GM18907 (cell line): ENCODE data around the gene TUT1.
"Not testable (repeated sequence)": the region's sequence is repeated elsewhere in the genome, so short reads cannot be mapped to it uniquely, and the experiment has no call there.

Experiments used
- ATAC-seq: cut with Tn5 transposase; IDR thresholded peaks from one replicate; pipeline ENCODE4 v1.9.1; 2021; ENCODE audit warnings: mild to moderate bottlenecking, moderate library complexity; ENCODE audit not compliant: unreplicated experiment

Gene TUT1

GRCh38 chr11:62556875-62557631, 34.3 kb downstream of the TUT1 start:
- peak; percentile 24 for ATAC-seq

DNA sequence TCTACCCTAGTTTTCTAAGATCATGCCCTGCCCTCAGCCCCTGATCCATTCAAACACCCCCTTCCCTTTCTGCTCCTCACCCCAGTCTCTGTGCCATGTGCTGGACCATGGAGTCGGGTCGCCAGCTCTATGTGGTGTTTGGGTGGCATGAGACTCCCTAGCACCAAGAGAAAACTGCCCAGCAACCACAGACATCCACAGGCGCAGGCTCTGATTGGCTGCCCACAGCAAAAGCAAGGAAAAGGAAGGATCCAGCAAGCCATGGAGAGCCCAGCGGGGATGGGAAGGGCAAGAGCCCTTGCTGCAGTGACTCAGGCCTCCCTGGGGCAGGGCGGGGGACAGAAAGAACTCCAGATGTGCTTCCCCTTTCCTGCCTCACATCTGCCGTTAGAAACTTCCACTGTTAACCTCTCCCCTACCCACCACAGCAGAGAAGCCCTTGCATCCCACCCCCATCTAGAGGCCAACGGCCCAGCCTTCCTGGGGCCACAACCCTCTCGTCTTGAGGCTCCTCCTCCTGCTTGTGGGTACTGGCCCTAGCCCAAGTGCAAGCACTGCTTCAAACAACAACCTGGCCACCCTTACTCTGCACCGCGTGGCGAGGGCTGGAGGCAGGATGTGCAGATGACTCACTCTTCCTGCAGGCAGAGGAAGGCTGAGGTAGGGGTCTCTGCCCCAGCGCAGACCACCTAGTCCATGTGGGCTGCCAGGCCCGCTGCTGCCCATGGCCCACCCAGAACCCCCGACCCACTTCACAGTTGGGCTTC, 35.0 kb downstream of the TUT1 start:
- ATAC-seq = peak; percentile 47

DNA sequence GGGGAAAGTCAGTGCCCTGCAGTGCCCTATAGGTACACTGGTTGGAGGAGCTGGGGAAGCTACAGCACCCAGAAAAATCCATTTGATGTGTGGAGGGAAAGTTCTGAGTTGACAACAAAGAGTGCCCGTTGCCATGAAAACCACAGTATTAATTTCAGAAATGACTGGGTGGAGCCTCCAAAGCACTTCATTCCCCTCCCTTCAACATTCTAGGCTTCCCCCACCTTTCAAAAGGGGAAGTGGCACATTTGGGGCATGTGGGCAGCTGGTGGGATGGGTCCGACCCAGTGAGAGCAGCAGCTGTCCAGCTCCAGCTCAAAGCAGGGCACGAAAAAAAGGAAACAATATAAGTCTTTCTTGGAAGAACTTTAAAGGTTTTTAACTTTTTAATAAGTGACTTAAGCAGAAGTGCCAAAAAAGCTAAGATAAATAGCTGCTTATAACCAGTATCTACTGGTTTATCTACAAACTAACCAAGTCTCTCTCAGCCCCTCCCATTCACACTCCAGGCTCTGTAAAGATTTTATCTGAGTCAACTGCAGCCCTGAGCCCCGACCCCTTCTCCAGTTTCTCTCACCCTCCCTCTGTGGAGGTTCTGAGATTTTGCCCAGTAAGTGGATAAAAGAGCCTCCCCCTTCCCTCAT, 35.7 kb downstream of the TUT1 start:
- ATAC-seq = peak; percentile 43

- no peak for ATAC-seq
Observed at GRCh38 chr11:62554387-62555167, 36.7 kb downstream of the TUT1 start.

- ATAC-seq = no peak
Observed at GRCh38 chr11:62553839-62554361, 37.4 kb downstream of the TUT1 start.

- no peak for ATAC-seq
Observed at GRCh38 chr11:62553080-62553838, 38.1 kb downstream of the TUT1 start.

DNA sequence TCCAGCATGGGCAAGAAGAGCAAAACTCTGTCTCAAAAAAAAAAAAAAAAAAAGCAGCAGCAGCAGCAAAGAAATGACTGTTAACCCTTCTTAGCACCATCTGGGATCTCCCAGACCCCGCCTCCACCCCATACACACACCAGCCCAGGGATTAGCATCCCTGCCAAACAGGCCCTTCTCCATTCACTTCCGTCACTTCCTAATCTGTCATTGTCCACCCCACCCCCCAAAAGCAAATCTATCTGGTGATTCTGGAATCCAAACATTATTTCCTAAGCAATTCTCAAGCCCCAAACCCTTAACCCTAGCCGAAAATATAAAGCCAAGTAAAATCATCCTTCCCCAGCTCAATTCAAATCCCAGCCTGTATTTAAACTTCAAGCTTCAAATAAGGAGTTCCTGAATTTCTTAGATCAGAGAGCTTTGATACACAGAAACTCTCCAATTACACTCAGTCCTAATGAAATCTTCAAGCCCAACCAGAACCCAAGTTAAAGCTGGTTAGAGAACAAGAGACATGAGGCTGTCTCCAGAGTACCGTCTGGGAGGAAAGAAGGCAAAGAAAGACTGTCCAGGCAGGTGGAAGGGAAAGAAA, 38.7 kb downstream of the TUT1 start:
- ATAC-seq = no peak

- not testable (repeated sequence) for ATAC-seq
Observed at GRCh38 chr11:62550478-62550877, 40.8 kb downstream of the TUT1 start.

DNA sequence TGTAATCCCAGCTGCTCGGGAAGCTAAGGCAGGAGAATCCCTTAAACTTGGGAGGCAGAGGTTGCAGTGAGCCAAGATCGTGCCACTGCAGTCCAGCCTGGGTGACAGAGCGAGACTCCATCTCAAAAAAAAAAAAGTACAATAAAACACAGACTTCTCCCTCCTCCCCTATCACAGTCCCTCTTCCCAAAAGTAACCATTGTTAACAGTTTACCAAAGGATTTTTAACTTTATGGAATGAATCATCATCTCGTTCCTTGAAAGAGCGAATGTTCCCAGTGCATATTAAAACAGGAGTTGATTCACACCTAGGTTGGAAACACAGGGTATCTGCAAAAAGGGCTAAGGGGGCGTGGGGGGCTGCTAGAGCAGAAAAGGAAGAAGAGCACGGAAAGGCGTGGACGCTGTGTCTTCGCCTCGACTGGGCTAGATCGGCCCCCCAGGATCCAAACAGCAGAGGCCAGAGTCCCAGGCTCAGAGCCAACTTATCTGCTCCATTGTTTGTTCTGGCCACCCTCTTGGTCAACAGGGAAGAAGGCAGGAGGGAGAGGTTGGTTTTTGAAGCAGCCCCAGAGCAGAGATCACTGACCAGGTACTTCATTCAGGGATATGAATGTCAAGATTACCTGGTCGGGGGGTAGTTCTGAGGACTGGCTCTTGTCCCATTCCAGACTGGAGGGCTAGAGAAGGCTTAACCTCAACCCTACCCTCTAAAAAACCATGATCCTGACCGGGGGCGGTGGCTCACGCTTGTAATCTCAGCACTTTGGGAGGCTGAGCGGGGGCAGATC, 42.6 kb downstream of the TUT1 start:
- no peak for ATAC-seq

DNA sequence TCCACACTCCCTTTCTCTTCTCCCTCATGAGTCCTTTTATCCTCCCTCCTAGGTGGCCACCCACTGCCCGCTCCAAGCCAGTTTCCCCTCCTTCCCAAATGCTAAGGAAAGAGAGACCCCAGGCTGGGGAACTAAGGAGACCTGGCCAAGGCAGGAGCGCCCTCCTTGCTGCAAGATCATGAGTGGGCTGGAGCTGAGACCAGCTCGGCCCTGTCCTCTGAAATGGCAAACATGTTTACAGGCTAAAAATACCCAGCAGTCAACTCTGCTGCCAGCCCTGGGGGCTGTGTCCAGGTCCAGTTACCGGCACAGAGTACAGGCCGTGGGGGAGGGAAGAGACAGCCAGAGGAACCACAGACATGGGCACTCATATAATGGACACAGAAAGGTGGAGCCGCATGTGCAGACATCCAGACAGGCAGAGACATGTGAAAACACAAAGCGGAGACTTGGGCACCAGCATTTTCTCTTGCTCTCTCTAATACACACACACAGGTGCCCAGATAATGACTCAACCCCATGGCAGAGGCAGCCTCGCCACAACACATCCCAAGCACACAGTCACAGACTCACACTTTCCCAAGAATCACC, 43.5 kb downstream of the TUT1 start:
- no peak for ATAC-seq

DNA sequence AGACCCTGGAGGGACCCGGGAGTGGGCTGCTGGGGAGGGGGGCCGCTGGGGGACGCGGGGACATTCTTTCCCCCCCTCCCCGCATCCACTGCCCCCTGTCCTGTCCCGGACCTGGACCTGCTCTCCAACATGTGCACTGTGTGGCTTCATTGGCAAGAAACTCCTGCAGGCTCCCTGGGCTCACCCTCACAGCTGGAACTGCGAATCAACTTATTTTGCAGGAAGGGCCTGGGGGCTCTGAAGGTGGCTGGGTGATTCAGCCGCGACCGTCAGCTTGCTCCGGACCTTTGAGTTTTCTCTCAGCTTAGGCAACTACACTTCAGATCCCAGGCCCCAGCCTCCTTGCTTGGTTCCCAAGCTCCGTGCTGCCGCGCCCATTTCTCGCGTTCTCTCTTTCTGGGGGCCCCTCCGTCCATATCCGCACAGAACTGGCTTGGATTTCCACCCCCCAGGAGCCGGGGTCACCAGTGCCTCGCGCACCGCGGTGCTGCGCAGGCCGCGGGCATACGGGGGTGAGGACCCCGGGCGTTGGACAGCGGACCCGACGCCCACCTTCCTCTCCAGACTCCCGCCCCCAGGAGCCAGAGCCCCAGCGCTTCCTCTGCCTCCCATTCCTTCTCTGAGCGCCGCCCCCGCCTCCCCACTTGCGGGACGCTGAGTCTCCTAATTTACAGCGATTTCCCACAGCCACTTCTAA, 44.2 kb downstream of the TUT1 start:
- ATAC-seq = no peak

DNA sequence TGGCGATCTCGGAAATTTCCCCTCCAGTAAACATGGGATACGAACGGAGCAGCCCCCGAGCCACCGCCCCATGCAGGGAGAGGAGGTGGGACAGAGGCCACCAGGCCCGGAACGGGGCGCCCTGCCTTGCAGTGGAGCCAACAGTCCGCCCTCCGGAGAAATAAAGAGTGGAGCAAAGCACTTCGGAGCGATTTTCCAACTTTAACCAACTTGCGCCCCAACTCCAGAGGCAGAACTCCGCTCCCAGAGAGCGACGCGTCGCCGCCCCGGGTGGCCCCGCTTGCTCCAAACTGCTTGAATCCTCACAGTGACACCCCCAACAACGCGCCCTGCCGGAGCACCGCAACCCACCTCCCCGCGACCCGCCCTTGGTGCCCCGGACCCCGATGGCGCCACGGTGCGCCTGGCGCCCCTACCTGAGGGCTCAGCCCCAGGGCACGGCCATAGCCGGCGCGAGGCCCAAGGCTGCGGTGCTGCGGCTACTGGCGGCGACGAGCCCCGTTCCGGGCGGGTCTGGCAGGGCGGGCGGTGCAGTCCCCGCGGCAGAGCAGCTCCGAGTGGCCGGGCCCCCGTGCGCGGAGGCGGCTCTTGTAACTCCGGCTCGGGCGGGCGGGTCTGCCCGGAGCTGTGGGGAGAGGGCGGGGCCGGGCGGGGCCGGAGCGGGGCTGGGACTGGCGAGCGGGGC, 44.9 kb downstream of the TUT1 start, which contains the start of gene AHNAK:
Gene AHNAK, minus strand, starts transcription at position 563 of the 685 bp plus-strand sequence. CDS start 10,708 bp downstream, outside the sequence.
- no peak for ATAC-seq

DNA sequence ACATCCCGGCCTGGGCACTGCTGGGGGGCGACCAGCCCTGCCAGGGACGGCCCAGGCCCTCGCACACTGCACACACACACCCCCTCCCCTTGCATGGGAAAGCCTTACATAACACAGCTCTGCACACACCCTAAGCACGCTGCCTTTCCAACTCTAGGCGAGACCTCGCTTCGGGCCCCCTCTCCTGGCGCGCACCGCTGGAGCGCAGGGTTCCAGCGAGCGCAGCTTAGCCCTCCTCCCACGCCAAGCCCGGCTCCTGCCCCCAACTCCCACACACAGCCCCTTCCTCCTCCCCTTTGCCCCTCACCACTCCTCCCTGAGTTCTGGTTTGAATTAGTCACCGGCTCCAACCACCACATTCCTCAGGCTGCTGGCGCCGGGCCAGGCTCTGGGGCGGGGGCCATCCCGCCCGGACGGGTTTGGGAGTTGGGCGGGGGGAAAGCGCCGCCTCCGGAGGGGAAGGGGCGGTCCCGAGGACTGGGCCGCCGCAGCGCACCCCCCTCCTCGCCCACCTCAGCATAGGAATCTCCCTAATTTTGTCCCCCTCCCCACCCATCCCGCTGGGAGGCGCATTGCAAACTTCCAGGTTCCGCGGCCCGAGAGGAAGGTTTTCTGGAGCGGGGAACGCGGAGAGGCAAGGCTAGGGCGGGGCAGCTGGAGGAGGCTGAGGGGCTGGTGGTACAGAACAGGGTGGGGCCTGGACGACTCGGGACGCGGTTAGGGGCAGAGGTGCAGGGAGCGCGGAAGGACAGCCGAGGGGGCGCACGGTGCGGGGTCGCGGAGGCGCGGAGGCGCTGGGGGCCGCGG, 45.7 kb downstream of the TUT1 start:
- ATAC-seq = no peak

DNA sequence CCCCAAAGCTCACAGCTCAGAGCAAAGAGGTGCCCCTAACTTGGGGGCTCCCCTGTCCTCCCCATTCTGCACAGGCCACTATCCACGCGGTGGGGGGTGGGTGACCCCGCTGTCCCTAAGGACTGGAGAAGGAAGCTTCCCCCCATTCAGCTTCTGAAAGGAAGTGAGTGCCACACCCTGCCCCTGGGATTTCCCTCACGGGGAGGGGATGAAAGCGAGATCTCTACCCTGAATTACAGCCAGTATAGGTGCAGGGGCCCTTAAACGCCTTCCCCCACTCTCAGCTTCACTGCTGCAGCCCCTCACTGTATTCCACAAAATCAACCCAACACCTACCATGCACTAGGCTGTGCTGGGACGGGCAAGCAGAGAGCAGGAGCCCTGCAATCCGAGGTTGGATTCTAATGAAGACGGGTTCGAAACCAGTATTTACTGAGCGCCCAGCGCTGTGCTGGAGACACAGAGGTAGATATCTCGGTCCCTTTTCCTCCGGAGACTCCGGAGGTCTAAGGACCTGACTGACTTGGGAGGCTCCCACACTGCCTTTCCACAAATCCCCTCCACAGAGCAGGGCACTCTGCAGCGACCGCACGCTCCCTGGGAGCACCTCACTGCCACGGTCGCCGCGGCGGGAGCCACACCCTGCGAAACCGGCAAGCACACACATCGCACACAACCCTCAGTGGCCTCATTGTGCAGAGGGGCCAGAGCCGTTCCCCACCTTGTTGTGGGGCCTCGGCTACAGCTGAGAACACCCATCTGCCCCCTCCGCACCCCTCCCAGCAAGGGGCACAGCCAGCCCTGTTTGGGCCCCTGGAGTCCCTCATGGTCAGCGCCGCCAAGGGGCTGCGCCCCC, 46.5 kb downstream of the TUT1 start:
- no peak for ATAC-seq

- no peak for ATAC-seq
Observed at GRCh38 chr11:62543680-62544444, 47.5 kb downstream of the TUT1 start.
